ENCODE measurements around the gene THSD7B.

- no peak for TF ChIP-seq ZNF550 (CRISPR knock-in tag; IDR thresholded peaks at IDR 0.05; ENCODE audit: borderline replicate concordance)
- no peak for TF ChIP-seq ZSCAN5A (CRISPR knock-in tag; IDR thresholded peaks at IDR 0.05; ENCODE audit: borderline replicate concordance)
- no peak for TF ChIP-seq PHF21A (CRISPR knock-in tag; IDR thresholded peaks at IDR 0.05)
- TF ChIP-seq STAT5B (CRISPR knock-in tag; IDR thresholded peaks at IDR 0.05) = no peak
- no peak for TF ChIP-seq SSRP1 (CRISPR knock-in tag; IDR thresholded peaks at IDR 0.05)
- TF ChIP-seq, protein P1, sequence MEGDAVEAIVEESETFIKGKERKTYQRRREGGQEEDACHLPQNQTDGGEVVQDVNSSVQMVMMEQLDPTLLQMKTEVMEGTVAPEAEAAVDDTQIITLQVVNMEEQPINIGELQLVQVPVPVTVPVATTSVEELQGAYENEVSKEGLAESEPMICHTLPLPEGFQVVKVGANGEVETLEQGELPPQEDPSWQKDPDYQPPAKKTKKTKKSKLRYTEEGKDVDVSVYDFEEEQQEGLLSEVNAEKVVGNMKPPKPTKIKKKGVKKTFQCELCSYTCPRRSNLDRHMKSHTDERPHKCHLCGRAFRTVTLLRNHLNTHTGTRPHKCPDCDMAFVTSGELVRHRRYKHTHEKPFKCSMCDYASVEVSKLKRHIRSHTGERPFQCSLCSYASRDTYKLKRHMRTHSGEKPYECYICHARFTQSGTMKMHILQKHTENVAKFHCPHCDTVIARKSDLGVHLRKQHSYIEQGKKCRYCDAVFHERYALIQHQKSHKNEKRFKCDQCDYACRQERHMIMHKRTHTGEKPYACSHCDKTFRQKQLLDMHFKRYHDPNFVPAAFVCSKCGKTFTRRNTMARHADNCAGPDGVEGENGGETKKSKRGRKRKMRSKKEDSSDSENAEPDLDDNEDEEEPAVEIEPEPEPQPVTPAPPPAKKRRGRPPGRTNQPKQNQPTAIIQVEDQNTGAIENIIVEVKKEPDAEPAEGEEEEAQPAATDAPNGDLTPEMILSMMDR (CRISPR knock-in tag; IDR thresholded peaks at IDR 0.05) = peak; percentile 51
Observed at GRCh38 chr2:136874258-136874657, 108.9 kb downstream of the THSD7B start.

Measured in HepG2 (cell line).